ENCODE data around the gene MPRIP.

MPRIP gene

GRCh38 chr17:17165666-17166308 is 123.5 kb downstream of the MPRIP start:
- DNase-seq (ENCODE audit: low read depth in 2 of 2) = no peak

- no peak for DNase-seq (ENCODE audit: low read depth in 2 of 2)
Measured at GRCh38 chr17:17166446-17166845, 124.2 kb downstream of the MPRIP start.

GRCh38 chr17:17167356-17167755 is 125.1 kb downstream of the MPRIP start:
- no peak for DNase-seq (ENCODE audit: low read depth in 2 of 2)

GRCh38 chr17:17167986-17168385 is 125.7 kb downstream of the MPRIP start:
- no peak for DNase-seq (ENCODE audit: low read depth in 2 of 2)

- no peak for DNase-seq (ENCODE audit: low read depth in 2 of 2)
Measured at GRCh38 chr17:17168401-17168800, 126.1 kb downstream of the MPRIP start.

GRCh38 chr17:17169396-17169795 is 127.1 kb downstream of the MPRIP start:
- DNase-seq (ENCODE audit: low read depth in 2 of 2) = no peak

- DNase-seq (ENCODE audit: low read depth in 2 of 2) = no peak
Measured at GRCh38 chr17:17170346-17170985, 128.2 kb downstream of the MPRIP start.

- no peak for DNase-seq (ENCODE audit: low read depth in 2 of 2)
Measured at GRCh38 chr17:17171186-17171585, 128.9 kb downstream of the MPRIP start.

GRCh38 chr17:17172001-17172939 is 130.0 kb downstream of the MPRIP start:
- no peak for DNase-seq (ENCODE audit: low read depth in 2 of 2)

GRCh38 chr17:17172990-17173389 is 130.7 kb downstream of the MPRIP start:
- DNase-seq (ENCODE audit: low read depth in 2 of 2) = no peak

GRCh38 chr17:17173921-17174320 is 131.7 kb downstream of the MPRIP start:
- no peak for DNase-seq (ENCODE audit: low read depth in 2 of 2)

GRCh38 chr17:17175340-17175739 is 133.1 kb downstream of the MPRIP start:
- no peak for DNase-seq (ENCODE audit: low read depth in 2 of 2)

- no peak for DNase-seq (ENCODE audit: low read depth in 2 of 2)
Measured at GRCh38 chr17:17175917-17176316, 133.7 kb downstream of the MPRIP start.

GRCh38 chr17:17176341-17176740 is 134.1 kb downstream of the MPRIP start:
- no peak for DNase-seq (ENCODE audit: low read depth in 2 of 2)

- no peak for DNase-seq (ENCODE audit: low read depth in 2 of 2)
Measured at GRCh38 chr17:17177176-17177575, 134.9 kb downstream of the MPRIP start.

- DNase-seq (ENCODE audit: low read depth in 2 of 2) = no peak
Measured at GRCh38 chr17:17179371-17179827, 137.1 kb downstream of the MPRIP start.

- DNase-seq (ENCODE audit: low read depth in 2 of 2) = no peak
Measured at GRCh38 chr17:17180141-17180603, 137.9 kb downstream of the MPRIP start.

- DNase-seq (ENCODE audit: low read depth in 2 of 2) = no peak
Measured at GRCh38 chr17:17180741-17181525, 138.7 kb downstream of the MPRIP start.

- DNase-seq (ENCODE audit: low read depth in 2 of 2) = no peak
Measured at GRCh38 chr17:17181666-17182597, 139.7 kb downstream of the MPRIP start.

GRCh38 chr17:17182598-17183136 is 140.4 kb downstream of the MPRIP start:
- DNase-seq (ENCODE audit: low read depth in 2 of 2) = no peak

All from stimulated activated CD4-positive, alpha-beta T cell treated with anti-CD3 and anti-CD28 coated beads, Interleukin-1b, Interleukin-23, amount 100 ng/mL, for 1 hour (primary cell).